ENCODE measurements around the gene DOK3. TPM values are rescaled to one million over a fixed set of nuclear protein-coding genes. Genes with fewer than 3 reads are reported as not detected.

Gene DOK3
- total RNA-seq, 1 experiment from 2014 or later: 14.5 TPM

- no peaks in the 10 kb centered on the region for H3K9me3 Mint-ChIP-seq (ENCODE audit: low read depth, unreplicated experiment)
- DNase-seq: no peak
- H3K4me3 Mint-ChIP-seq (ENCODE audit: low read depth, unreplicated experiment): no peak overlapping the region
- H3K27me3 Mint-ChIP-seq (ENCODE audit: unreplicated experiment): no peaks in the 10 kb centered on the region
- H3K36me3 Mint-ChIP-seq (ENCODE audit: insufficient read depth, unreplicated experiment): peaks cover 91% of the 10 kb centered on the region
- H3K27ac Mint-ChIP-seq (ENCODE audit: unreplicated experiment): peak overlapping the region; percentile 32
- intact Hi-C loops (cut with micrococcal nuclease; ENCODE audit: unreplicated experiment): no loop called here
- H3K4me1 Mint-ChIP-seq (ENCODE audit: low read depth, unreplicated experiment): peaks cover 33% of the 10 kb centered on the region
- no peak for TF ChIP-seq CTCF (IDR thresholded peaks at IDR 0.05; ENCODE audit: unreplicated experiment)
- CTCF ChIA-PET: interaction anchor here (1.2 to 1.9 kb wide), 2 partner anchors 20 to 86 kb away, joined by 3 to 6 read pairs; no protein-coding TSS in a partner anchor
- BruUV-seq (replicated peaks): no TSS peak
Observed at GRCh38 chr5:177475563-177476427, 33.8 kb downstream of the DOK3 start.

GRCh38 chr5:177474846-177475562 is 34.6 kb downstream of the DOK3 start:
- Mint-ChIP-seq H3K27ac (ENCODE audit: unreplicated experiment) (peak overlapping the region; percentile 32), H3K4me1 (ENCODE audit: low read depth, unreplicated experiment) (peaks cover 40% of the 10 kb centered on the region), H3K27me3 (ENCODE audit: unreplicated experiment) (no peaks in the 10 kb centered on the region), H3K36me3 (ENCODE audit: insufficient read depth, unreplicated experiment) (peaks cover 91% of the 10 kb centered on the region), H3K4me3 (ENCODE audit: low read depth, unreplicated experiment) (peak overlapping the region; percentile 76), H3K9me3 (ENCODE audit: low read depth, unreplicated experiment) (no peaks in the 10 kb centered on the region)
- no peak for DNase-seq
- CTCF ChIA-PET: interaction anchor here (0.5 to 1.2 kb wide), 3 partner anchors 13 to 85 kb away, joined by 3 to 4 read pairs (median 3); no protein-coding TSS in a partner anchor
- no peak for TF ChIP-seq CTCF (IDR thresholded peaks at IDR 0.05; ENCODE audit: unreplicated experiment)
- BruUV-seq (replicated peaks): no TSS peak
- intact Hi-C loops (cut with micrococcal nuclease; ENCODE audit: unreplicated experiment): no loop called here

- intact Hi-C loops (cut with micrococcal nuclease; ENCODE audit: unreplicated experiment): no loop called here
- H3K36me3 Mint-ChIP-seq (ENCODE audit: insufficient read depth, unreplicated experiment): peaks cover 85% of the 10 kb centered on the region
- CTCF ChIA-PET: interaction anchor here (0.5 kb wide), 1 partner anchor 14 kb away, joined by 4 read pairs; no protein-coding TSS in a partner anchor
- no peaks in the 10 kb centered on the region for H3K9me3 Mint-ChIP-seq (ENCODE audit: low read depth, unreplicated experiment)
- no peaks in the 10 kb centered on the region for H3K27me3 Mint-ChIP-seq (ENCODE audit: unreplicated experiment)
- H3K4me3 Mint-ChIP-seq (ENCODE audit: low read depth, unreplicated experiment): peak overlapping the region; percentile 76
- no TSS peak for BruUV-seq (replicated peaks)
- H3K27ac Mint-ChIP-seq (ENCODE audit: unreplicated experiment): peak overlapping the region; percentile 25
- TF ChIP-seq CTCF (IDR thresholded peaks at IDR 0.05; ENCODE audit: unreplicated experiment): no peak
- peaks cover 40% of the 10 kb centered on the region for H3K4me1 Mint-ChIP-seq (ENCODE audit: low read depth, unreplicated experiment)
- DNase-seq: no peak
Observed at GRCh38 chr5:177474002-177474476, 35.6 kb downstream of the DOK3 start.

- Mint-ChIP-seq H3K36me3 (ENCODE audit: insufficient read depth, unreplicated experiment) (peaks cover 85% of the 10 kb centered on the region), H3K27me3 (ENCODE audit: unreplicated experiment) (no peaks in the 10 kb centered on the region), H3K27ac (ENCODE audit: unreplicated experiment) (peak within 1 kb of the TSS; percentile 25), H3K4me1 (ENCODE audit: low read depth, unreplicated experiment) (peaks cover 35% of the 10 kb centered on the region), H3K4me3 (ENCODE audit: low read depth, unreplicated experiment) (peak within 1 kb of the TSS; percentile 76), H3K9me3 (ENCODE audit: low read depth, unreplicated experiment) (no peaks in the 10 kb centered on the region)
- CTCF ChIA-PET: interaction anchor here (1.1 to 1.8 kb wide), 2 partner anchors 16 to 18 kb away, joined by 4 to 7 read pairs; no protein-coding TSS in a partner anchor
- TF ChIP-seq CTCF (IDR thresholded peaks at IDR 0.05; ENCODE audit: unreplicated experiment): no peak
- intact Hi-C loops (cut with micrococcal nuclease; ENCODE audit: unreplicated experiment): no loop called here
- no TSS peak for BruUV-seq (replicated peaks)
- peak; percentile 72 for DNase-seq
Observed at GRCh38 chr5:177473443-177474001, 36.1 kb downstream of the DOK3 start, which contains the start of gene DBN1. Gene DBN1, minus strand, starts transcription at chr5:177473634. Its CDS starts 113 bp downstream, at chr5:177473521.
